AG09309 (cell line): ENCODE results near the gene KMT2E.

ENCODE experiments used
- DNase-seq: peaks from one replicate; pipeline ENCODE4 v3.0.0-alpha.2; 2010; ENCODE audit warnings: low read depth
- H3K4me3 ChIP-seq: 2 replicates; pipeline ENCODE4 v1.5.1; 2011; ENCODE audit warnings: mild to moderate bottlenecking, low read depth, low read length, moderate library complexity; ENCODE audit not compliant: control insufficient read depth
- CTCF ChIP-seq: IDR thresholded peaks from 2 replicates; pipeline ENCODE4 v1.5.1; 2011; ENCODE audit warnings: mild to moderate bottlenecking, low read depth, low read length, inconsistent platforms; ENCODE audit not compliant: insufficient read depth, control insufficient read depth; ENCODE audit errors: missing control alignments

KMT2E gene

DNA sequence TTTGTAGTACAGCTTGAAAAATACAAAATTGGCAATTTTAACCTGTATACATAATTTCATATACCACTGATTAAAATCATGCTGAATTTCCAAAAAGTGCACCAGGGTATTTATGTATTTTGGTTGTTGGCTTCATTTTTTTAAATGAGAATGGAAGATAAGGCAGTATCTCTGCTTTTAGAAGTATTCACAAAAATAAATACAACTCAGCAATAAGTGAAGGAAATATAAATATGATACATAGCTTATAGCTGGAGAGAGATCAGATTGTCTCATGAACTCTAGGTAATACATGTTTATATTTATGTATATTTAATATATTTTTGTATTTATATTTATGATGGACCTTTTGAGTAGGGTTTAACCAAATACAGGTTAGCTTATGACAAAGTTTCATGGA is 81.0 kb downstream of the KMT2E start:
- no peak overlapping the region for H3K4me3 ChIP-seq
- DNase-seq, result no peak
- no peak for TF ChIP-seq CTCF

DNA sequence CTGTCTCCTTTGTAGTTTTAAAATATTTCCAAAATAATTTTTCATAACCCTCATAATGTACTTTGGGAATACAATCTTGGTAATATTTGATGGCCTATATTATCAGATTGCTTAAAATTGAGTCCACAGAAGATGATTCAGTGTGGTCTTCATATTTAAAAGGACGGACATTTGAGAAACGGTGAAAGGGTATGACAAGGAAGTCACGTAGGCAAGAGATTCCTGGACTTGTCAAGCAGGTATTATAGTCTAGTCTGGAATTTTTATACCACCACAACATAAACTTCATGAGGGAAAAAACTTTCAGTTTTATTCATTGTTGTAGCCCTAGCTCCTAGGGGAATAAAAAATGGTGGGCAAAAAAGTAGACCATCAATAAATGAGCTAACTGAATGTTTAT is 82.3 kb downstream of the KMT2E start:
- no peak for TF ChIP-seq CTCF

GRCh38 chr7:105097619-105098018 is 83.6 kb downstream of the KMT2E start:
- peak; percentile 68 for DNase-seq
- TF ChIP-seq CTCF, result no peak
- H3K4me3 ChIP-seq, result no peak overlapping the region

More for the DNA sequence above, 82.3 kb downstream of the KMT2E start:
- no peak overlapping the region for H3K4me3 ChIP-seq
- DNase-seq, result no peak

DNA sequence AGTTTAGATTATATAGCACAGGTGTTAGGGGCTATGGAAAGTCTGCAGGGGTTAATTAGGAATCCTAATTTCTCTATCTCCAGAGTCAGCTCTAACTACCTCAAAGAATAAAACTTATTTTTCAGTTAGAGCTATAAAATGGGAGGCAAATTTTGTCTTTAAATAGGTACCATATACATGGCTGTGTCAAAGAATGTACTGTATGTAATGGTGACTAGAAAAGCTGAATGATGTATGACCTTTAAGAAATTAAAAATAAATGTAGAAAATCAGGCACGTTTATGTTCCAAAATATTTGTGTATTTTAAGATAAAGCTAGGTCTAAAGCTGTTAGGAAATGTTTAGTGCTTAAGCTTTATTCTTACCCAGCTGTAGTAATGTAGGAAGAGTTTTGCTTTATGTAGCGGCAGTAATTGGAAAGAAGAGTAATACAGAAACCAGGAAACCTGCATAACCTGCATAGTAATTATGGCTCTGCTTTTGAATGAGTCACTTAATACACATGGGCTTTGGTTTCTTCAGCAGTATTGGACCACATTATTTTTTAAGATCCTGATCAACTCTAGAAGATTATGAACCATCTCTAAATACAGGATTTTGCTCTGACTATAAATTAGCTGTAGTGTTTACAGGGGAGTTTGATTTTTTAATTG is 85.0 kb downstream of the KMT2E start:
- no peak overlapping the region for H3K4me3 ChIP-seq
- no peak for DNase-seq
- TF ChIP-seq CTCF, result no peak

GRCh38 chr7:105101864-105102263 is 87.9 kb downstream of the KMT2E start:
- DNase-seq, result no peak
- H3K4me3 ChIP-seq, result no peak overlapping the region
- no peak for TF ChIP-seq CTCF

DNA sequence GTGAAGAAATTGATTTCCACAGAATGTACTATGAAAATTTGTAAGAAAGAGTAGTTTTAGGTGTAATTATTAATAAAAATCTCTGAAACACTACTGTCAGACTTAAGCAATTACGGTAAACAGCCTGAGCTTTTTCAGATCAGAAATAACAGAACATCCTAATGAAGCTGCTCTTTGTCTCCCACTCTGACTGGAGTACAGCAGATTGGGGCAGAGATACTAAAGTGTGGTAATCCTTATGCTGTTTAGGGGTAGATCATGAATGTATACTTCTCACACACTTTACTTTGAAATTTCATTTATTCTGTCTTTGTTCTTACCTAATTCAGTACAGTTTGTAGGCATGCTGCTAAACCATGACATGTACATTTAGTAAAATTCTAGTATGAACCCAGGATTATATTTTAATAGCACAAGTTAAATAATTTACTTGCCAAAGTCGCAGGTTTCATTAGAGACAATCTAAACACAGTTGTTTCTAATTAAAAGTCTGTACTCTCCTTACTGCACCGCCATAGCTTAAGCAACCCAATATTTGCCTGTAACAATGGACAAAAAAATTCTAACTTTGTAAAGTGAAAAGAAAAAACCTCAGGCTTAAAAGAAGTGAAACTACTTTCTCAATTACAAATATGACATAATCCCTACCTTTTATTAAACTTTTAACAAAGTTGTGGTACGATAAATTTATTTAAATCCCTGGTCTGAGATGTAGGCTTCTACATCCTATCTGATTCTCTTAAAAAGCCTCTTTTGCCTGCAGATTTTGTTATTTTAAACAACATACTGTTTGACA is 88.8 kb downstream of the KMT2E start:
- TF ChIP-seq CTCF, result no peak
- no peak overlapping the region for H3K4me3 ChIP-seq
- no peak for DNase-seq
